ENCODE results near the gene PTRHD1. TPM values are rescaled to one million over a fixed set of nuclear protein-coding genes. Genes with fewer than 3 reads are reported as not detected.
A peak's percentile ranks its signal among the peaks of the same experiment; 100 is the strongest.

Gene PTRHD1
- total RNA-seq, 2 donors from 2014 or later, result 37.2 to 38.2 TPM

GRCh38 chr2:24832073-24832461 lies 38.9 kb upstream of the PTRHD1 start:
- peaks cover 4% of the 10 kb centered on the region for H3K36me3 ChIP-seq (ENCODE audit: control insufficient read depth, insufficient read depth, low read length)
- peak overlapping the region; percentile 16 for H3K27ac Mint-ChIP-seq
- H3K27me3 ChIP-seq (ENCODE audit: control insufficient read depth, insufficient read depth, low read length, poor library complexity, severe bottlenecking), result no peaks in the 10 kb centered on the region
- no peak overlapping the region for H3K4me3 Mint-ChIP-seq
- peaks cover 29% of the 10 kb centered on the region for H3K36me3 Mint-ChIP-seq (ENCODE audit: low read depth)
- WGBS, 2 experiments (ENCODE audit: insufficient coverage in 1 of 2, insufficient read length in 1 of 2), result 50 to 85% methylated on average over 7 to 14 of the region's 14 CpGs
- H3K4me1 Mint-ChIP-seq, result peaks cover 19% of the 10 kb centered on the region
- H3K9me3 ChIP-seq (ENCODE audit: control insufficient read depth, low read length), result peaks cover 6% of the 10 kb centered on the region
- no peak for DNase-seq
- no peaks in the 10 kb centered on the region for H3K27me3 Mint-ChIP-seq (ENCODE audit: insufficient read depth)
- H3K4me3 ChIP-seq (ENCODE audit: low read length), result no peak overlapping the region
- peak overlapping the region; percentile 75 for H3K27ac ChIP-seq (ENCODE audit: low read depth, low read length)
- no peak overlapping the region for H3K9ac ChIP-seq (ENCODE audit: extremely low read depth, low read length, poor library complexity, severe bottlenecking)
- no peak for TF ChIP-seq CTCF (conservative IDR thresholded peaks at IDR 0.05)
- peaks cover 1% of the 10 kb centered on the region for H3K9me3 Mint-ChIP-seq
- no peaks in the 10 kb centered on the region for H3K4me1 ChIP-seq (ENCODE audit: control insufficient read depth, insufficient read depth, low read length)

GRCh38 chr2:24831221-24832072 lies 38.3 kb upstream of the PTRHD1 start:
- Mint-ChIP-seq H3K27me3 (ENCODE audit: insufficient read depth) (no peaks in the 10 kb centered on the region), H3K27ac (no peak overlapping the region), H3K4me3 (no peak overlapping the region), H3K4me1 (peaks cover 19% of the 10 kb centered on the region), H3K9me3 (peaks cover 1% of the 10 kb centered on the region), H3K36me3 (ENCODE audit: low read depth) (peaks cover 29% of the 10 kb centered on the region)
- Histone ChIP-seq H3K4me3 (ENCODE audit: low read length) (no peak overlapping the region), H3K9me3 (ENCODE audit: control insufficient read depth, low read length) (peaks cover 6% of the 10 kb centered on the region), H3K9ac (ENCODE audit: extremely low read depth, low read length, poor library complexity, severe bottlenecking) (no peak overlapping the region), H3K27ac (ENCODE audit: low read depth, low read length) (peak overlapping the region; percentile 0), H3K4me1 (ENCODE audit: control insufficient read depth, insufficient read depth, low read length) (no peaks in the 10 kb centered on the region), H3K27me3 (ENCODE audit: control insufficient read depth, insufficient read depth, low read length, poor library complexity, severe bottlenecking) (no peaks in the 10 kb centered on the region), H3K36me3 (ENCODE audit: control insufficient read depth, insufficient read depth, low read length) (peaks cover 4% of the 10 kb centered on the region)
- DNase-seq, result no peak
- WGBS, 2 experiments (ENCODE audit: insufficient coverage in 1 of 2, insufficient read length in 1 of 2), result 89 to 91% methylated on average over 2 to 12 of the region's 18 CpGs
- TF ChIP-seq CTCF (conservative IDR thresholded peaks at IDR 0.05), result no peak

GRCh38 chr2:24830786-24831185 lies 37.6 kb upstream of the PTRHD1 start:
- Mint-ChIP-seq H3K4me1 (peaks cover 19% of the 10 kb centered on the region), H3K4me3 (no peak overlapping the region), H3K9me3 (peaks cover 1% of the 10 kb centered on the region), H3K27me3 (ENCODE audit: insufficient read depth) (no peaks in the 10 kb centered on the region), H3K27ac (no peak overlapping the region), H3K36me3 (ENCODE audit: low read depth) (peaks cover 24% of the 10 kb centered on the region)
- WGBS, 2 experiments (ENCODE audit: insufficient coverage in 1 of 2, insufficient read length in 1 of 2), result 95 to 96% methylated on average over 11 to 12 of the region's 12 CpGs
- H3K9me3 ChIP-seq (ENCODE audit: control insufficient read depth, low read length), result peaks cover 6% of the 10 kb centered on the region
- no peak overlapping the region for H3K9ac ChIP-seq (ENCODE audit: extremely low read depth, low read length, poor library complexity, severe bottlenecking)
- no peaks in the 10 kb centered on the region for H3K4me1 ChIP-seq (ENCODE audit: control insufficient read depth, insufficient read depth, low read length)
- no peaks in the 10 kb centered on the region for H3K27me3 ChIP-seq (ENCODE audit: control insufficient read depth, insufficient read depth, low read length, poor library complexity, severe bottlenecking)
- no peak overlapping the region for H3K27ac ChIP-seq (ENCODE audit: low read depth, low read length)
- H3K36me3 ChIP-seq (ENCODE audit: control insufficient read depth, insufficient read depth, low read length), result peaks cover 4% of the 10 kb centered on the region
- DNase-seq, result no peak
- H3K4me3 ChIP-seq (ENCODE audit: low read length), result no peak overlapping the region
- TF ChIP-seq CTCF (conservative IDR thresholded peaks at IDR 0.05), result no peak
